GM18507 (cell line): Measurements from ENCODE around the gene ABCC5.

Experiments used
- DNase-seq: peaks from one replicate; pipeline ENCODE4 v3.0.0; 2011; ENCODE audit warnings: low read depth; ENCODE audit not compliant: insufficient read length; ENCODE audit errors: extremely low spot score
- FAIRE-seq: peaks from 2 replicates; lab custom pipeline; 2011; peaks lifted over from hg19 to GRCh38; lab: Jason Lieb, UNC

ABCC5 gene

DNA sequence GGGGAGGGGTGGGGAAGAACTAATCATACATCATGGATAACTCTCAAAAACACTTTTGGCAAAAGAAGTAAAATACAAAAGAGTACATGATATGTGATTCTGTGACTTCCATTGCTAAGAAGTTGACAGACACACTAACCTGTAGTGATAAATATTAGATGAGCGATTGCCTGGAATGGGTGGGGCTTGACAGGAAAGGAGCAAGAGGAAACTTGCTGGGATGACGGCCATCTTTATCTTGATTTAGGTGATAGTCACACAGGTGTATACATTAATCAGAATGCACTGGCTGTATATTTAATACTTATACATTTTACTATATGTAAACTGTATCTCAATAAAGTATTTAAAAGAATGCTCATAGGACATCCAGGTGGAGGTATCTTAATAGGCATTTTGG is 146.1 kb downstream of the ABCC5 start:
- FAIRE-seq (no peak), DNase-seq (no peak)

DNA sequence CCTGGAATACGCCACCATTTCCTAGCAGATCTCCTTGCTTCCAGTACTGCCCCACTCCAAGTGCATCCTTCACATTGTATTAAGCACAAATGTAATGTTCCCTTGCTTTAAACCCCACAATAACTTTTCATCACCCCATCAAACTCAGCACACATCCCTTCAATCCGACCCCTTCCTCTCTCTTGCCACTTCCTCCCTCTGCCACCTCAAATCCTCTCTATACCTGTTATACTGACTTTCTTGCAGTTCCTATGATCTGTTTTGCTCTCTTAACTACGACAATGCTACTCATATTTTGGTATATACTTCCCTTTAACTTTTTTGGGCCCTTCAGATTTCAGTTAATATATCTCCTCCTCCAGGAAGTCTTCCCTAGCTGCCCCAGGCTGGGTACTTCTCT is 147.1 kb downstream of the ABCC5 start:
- DNase-seq (no peak), FAIRE-seq (no peak)
